A549 (cell line): ENCODE measurements around the gene ASXL2.

ENCODE experiments used
- CTCF ChIP-seq: fragments of >200 bp; sonication (Bioruptor Twin); formaldehyde crosslinking; IDR thresholded peaks from 3 replicates; pipeline ENCODE4 v1.5.1; 2016
- RAD21 ChIP-seq, 2 experiments: fragments of >200 bp in 1 of 2; sonication (Bioruptor Twin) in 1 of 2; formaldehyde crosslinking in 1 of 2; IDR thresholded peaks in 1 of 2; conservative IDR thresholded peaks in 1 of 2; 2 replicates in 1 of 2; 3 replicates in 1 of 2; pipeline ENCODE4 v1.6.1; 2012 to 2018; ENCODE audit warnings: inconsistent platforms in 1 of 2
- SMC3 ChIP-seq: fragments of >200 bp; sonication (Bioruptor Twin); formaldehyde crosslinking; IDR thresholded peaks from 3 replicates; pipeline ENCODE4 v1.6.1; 2018; ENCODE audit warnings: inconsistent platforms

GRCh38 chr2:25877431-25878360, 591 bp downstream of the ASXL2 start:
- TF ChIP-seq CTCF, result no peak
- TF ChIP-seq RAD21 (conservative IDR thresholded peaks at IDR 0.05 in 1 of 2, IDR thresholded peaks at IDR 0.05 in 1 of 2), result no peak
- TF ChIP-seq SMC3, result no peak
